Stimulated activated CD4-positive, alpha-beta T cell treated with anti-CD3 and anti-CD28 coated beads, TNF-alpha, amount 100 ng/mL, for 48 hours (primary cell): ENCODE measurements around the gene RGL4.
"Not testable (repeated sequence)": the region's sequence is repeated elsewhere in the genome, so short reads cannot be mapped to it uniquely, and the experiment has no call there.

ENCODE experiments used
- DNase-seq, 3 donors: peaks; one replicate each; pipeline ENCODE4 v3.0.0-alpha.2; 2020; ENCODE audit warnings: low read depth in 3 of 3

The RGL4 gene, protein sequence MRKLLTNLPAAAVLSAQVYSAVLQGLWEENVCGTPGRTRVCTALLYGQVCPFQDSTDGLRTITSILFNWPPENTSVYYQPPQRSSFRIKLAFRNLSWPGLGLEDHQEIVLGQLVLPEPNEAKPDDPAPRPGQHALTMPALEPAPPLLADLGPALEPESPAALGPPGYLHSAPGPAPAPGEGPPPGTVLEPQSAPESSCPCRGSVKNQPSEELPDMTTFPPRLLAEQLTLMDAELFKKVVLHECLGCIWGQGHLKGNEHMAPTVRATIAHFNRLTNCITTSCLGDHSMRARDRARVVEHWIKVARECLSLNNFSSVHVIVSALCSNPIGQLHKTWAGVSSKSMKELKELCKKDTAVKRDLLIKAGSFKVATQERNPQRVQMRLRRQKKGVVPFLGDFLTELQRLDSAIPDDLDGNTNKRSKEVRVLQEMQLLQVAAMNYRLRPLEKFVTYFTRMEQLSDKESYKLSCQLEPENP

DNA sequence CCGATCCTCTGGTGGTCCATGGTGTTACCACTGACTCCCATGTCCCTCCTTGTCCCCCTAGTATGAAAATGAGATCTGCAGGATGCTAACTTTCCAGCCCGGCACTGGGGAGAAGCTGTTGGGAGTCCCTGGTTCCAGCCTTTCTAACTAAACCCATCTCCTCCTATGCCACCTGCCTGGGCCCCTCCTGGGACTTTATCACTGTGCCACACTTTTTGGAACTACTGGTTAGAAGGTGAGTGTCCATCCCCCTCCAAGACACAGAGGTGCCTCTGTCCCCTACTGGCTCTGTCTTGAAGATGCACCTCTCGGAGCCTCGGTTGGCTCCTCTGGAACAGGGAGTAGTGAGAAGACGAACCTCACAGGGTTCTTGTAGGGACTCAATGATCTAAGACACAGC lies at the start of gene RGL4:
Gene RGL4, plus strand, starts transcription at position 301 of the 400 bp plus-strand sequence. CDS start 1,018 bp downstream, outside the sequence.
- DNase-seq, result no peak

DNA sequence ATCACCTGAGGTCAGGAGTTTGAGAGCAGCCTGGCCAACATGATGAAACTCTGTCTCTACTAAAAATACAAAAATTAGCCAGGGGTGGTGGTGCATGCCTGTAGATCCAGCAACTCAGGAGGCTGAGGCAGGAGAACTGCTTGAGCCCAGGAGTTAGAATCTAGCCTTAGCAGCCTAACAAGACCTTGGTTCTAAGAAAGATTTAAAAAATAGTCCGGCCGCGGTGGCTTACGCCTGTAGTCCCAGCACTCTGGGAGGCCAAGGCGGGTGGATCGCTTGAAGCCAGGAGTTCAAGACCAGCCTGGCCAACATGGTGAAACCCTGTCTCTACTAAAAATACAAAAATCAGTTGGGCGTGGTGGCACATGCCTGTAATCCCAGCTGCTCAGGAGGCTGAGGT lies 44.3 kb upstream of the RGL4 start:
- not testable (repeated sequence) for DNase-seq

DNA sequence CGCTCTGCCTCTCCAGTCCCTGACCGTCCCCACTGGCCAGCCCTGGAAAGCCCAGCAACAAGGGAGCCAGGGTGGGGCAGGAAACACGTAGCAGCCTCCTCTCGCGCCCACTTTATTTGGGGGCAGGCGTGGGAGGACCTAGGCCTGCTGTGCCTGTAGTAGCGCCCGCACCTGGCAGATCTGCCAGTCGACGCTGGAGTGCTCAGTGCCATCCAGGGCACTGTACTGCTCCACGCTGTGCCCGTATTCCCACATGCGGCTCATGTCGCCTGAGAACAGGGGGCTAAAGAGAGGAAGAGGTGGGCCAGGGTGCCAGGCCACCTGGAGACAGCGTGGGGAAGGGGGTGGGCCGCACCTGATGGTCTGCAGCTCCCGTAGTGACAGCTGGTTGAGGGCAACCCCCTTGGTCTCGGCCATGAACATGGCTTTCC lies 41.7 kb upstream of the RGL4 start:
- no peak for DNase-seq

DNA sequence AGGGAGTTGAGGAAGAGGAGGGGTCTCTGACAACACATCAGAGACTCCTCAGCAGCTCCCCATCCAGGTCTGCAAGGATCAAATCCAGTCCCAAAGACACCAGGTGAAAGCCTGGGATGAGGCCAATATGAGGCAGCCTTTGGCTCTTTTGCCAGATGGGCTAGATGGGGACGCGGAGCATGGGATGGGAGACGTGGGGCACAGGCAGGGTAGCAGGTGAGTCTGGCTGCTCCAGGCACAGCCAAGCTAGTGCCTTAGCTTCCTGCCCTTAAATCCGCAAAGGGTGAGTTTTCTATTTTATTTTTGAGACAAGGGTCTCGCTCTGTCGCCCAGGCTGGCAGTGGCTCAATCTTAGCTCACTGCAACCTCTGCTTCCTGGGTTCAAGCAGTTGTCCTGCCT lies 39.1 kb upstream of the RGL4 start:
- no peak for DNase-seq

DNA sequence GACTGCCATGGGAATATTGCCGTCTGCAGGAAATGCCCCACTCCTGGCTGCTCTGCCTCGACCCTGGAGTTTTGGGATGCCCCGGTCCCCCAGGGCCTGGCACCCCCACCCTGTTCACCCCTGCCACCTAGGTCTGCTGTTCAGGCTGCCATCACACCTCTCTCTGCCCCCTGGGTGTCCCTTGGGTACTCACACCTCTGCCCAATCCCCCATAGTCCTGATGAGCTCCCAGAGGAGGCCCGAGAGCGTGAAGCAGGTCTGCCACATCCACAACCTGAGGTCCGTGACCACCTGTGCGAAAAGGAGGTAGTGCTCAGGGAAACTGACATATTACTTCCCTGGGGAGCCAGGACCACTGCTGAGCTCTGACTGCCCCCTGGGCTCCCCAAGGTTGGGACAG lies 38.5 kb upstream of the RGL4 start:
- DNase-seq, result no peak

DNA sequence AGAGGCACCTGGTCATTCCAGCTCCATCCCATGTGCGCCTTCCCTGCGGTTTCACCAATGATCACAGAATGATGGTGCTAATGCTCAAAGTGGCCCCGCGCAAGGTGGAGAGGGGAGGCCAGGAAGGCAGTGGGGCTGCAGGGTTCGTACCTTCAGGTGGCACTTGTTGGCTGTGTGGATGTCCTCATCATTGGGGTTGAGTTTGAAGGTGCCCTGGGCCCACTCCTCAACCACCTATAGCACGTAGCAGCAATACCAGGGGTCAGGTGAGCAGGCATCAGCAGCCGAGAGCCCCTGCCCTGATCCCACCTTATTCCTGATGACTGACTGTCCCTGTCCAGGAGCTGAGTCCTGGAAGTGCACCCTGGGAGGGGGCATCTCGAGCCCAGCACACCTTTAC lies 38.1 kb upstream of the RGL4 start:
- DNase-seq, result no peak

DNA sequence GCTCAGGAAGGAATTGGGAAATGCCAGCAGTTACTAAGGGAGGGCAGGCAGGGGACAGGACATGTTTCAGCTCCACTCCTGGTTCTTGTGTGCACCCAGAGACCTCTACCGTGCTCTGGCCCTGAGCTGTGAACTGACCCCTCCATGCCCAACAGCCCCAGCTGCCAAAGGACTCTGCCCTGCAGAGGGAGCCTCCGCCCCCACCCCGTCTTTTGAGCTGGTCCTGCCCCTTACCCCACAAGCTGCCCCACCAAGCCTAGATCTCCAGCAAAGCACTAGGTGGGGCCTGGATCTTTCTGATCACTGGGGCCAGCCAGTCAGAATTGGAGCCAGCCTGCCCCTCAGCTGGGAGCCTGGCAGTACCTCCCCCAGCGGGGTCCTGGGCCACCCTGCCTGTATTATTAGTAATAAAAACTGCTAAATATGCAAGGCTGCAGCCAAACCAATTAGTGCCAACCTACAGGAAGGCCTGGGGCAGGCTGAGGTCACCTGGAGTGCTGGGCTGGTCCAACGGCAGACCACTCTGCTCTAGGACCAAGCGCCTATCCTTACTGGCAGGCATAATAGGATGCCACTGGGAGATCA lies 34.8 kb upstream of the RGL4 start:
- DNase-seq, result no peak

DNA sequence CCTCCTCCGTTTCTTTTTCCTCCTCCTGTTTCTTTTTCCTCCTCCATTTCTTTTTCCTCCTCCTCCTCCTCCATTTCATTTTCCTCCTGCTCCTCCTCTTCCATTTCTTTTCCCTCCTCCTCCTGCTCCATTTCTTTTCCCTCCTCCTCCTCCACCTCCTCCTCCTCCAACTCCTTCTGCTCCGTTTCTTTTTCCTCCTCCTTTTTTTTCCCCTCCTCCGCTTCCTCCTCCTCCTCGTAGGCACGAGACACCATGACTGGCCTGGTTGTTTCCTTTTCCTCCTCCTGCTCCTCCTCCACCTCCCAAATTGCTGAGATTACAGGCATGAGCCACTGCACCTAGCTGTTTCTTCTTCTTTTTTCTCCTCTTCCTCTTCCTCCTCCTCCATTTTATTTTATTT lies 33.1 kb upstream of the RGL4 start:
- DNase-seq, result no peak

DNA sequence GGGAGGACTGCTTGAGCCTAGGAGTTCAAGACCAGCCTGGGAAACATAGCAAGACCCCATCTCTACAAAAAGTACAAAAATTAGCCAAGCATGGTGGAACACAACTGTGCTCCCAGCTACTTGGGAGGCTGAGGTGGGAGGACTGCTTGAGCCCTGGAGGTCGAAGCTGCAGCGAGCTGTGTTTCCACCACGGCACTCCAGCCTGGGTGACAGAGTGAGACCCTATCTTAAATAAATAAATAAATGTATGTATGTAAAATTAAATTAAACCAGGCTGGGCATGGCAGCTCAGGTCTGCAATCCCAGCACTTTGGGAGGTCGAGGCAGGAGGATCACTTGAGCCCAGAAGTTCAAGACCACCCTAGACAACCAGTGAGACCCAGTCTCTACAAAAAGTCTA lies 30.4 kb upstream of the RGL4 start:
- not testable (repeated sequence) for DNase-seq

DNA sequence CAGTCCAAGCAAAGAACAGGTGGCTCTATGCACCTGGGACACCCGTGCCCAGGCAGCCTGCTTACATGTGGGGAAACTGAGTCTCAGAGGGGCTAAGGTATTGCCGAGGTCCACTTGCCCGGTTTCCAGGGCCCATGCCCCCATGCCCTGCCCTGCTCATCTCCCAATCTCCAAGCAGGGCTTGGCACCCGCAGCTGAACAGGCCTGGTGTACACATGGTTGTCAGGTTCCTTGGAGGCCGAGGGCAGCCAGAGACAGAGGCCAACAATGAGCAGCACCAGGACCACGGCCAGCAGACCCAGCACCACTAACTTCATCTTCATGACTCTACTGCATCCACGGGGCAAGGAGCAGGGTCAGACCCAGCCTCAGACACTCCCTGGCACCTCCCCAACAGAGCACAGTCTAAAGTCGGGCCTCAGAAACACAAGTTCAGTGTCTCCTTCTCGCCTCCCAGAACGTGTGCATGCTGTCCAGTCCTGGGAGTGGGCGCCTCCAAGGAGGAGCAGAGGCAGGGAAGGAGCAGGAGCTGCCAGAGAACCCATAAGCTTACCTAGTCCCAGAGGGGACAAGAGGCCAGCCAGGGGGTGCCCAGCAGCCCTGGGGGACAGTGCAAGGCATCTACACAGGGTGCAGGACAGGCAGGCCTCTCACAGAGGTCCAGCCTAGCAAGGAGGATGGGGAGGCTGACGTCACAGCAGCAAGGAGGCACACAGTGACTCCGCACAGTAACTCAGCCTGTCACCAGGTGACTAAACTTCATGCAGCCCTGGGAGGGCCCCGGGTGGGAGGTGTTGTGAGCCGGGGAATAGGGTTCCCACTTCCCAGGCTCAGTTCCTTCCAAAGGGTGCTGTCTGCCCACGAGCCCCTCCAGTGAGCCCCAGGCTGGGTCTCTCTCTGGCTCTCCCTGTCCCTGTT lies 20.2 kb upstream of the RGL4 start:
- DNase-seq, result no peak

DNA sequence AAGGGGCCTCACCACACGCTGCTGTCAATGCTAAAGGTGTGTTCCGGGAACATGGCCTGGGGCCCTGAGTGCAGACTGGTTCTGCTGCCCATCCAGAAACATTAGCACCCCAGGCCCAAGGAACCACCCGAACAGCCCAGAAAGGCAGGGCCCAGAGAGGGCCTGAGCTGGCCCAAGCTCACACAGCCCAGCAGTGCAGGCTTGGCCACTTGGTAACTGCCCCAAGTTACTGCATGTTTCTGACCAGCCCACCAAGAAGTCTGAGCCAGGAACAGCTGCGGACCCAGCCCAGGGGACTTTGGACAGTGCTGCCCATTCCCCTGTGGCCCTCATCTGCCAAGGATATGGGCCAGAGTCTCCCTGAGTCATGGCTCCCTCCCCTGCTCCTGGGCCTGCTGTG lies 19.4 kb upstream of the RGL4 start:
- not testable (repeated sequence) for DNase-seq

DNA sequence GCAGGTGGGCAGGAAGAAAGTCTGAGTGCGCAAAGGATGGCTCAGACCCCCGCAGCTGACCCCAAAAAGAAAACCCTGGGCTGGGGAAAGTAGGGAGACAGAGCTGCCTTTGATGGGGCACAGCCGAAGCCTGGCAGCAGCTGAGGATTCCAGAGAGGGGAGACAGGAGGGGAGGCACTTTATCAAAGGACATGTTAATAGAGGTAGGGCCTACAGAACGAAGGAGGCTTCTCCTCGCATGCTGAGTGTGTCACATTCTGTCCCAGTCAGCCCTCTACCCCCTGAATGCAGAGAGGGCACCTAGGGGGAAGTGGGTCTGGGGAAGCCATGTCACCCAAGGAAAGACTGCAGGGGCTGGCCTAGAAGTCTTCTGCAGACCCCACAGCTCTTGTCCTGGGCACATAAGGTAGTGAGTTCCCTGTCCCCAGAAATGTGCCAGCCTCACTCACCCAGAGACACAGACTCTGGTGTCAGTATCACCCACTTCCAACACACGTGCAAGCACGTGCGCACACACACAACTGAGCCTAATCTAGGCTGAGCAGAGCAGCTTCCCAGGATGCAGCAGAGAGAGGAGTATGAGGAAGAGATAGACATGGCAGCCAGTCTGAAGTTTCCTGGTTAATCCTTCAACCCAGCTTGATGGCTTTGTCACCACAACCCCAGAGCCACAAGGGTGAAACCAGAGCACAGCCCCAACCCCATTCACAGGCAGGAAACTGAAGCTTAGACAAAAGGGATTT lies 18.3 kb upstream of the RGL4 start:
- not testable (repeated sequence) for DNase-seq

DNA sequence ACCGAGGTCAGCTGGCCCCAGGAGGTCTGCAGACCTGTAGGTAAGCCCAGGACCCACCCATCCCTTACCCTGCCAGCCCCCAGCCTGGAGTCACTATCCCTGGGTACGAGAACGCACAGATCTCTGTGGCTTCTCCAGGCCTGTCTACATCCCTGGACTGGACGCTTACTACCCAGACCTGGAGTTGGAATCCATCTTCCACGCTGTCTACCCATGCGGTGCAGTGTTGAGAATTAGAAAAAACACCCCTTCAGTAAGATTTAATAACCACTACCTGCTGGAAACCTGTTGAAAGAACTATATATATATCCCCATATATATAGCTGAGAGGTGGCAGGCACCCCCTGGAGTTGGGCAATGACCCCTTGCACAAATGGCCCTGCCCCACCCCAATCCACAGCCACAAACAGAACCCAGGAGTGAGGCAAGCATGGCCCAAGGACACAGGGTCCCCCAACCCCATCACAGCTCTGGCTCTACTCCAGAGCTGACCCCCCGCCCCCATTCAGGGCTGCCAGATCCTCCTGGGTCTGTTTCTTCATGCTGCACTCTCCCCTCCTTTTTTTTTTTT lies 17.7 kb upstream of the RGL4 start:
- DNase-seq, result no peak

DNA sequence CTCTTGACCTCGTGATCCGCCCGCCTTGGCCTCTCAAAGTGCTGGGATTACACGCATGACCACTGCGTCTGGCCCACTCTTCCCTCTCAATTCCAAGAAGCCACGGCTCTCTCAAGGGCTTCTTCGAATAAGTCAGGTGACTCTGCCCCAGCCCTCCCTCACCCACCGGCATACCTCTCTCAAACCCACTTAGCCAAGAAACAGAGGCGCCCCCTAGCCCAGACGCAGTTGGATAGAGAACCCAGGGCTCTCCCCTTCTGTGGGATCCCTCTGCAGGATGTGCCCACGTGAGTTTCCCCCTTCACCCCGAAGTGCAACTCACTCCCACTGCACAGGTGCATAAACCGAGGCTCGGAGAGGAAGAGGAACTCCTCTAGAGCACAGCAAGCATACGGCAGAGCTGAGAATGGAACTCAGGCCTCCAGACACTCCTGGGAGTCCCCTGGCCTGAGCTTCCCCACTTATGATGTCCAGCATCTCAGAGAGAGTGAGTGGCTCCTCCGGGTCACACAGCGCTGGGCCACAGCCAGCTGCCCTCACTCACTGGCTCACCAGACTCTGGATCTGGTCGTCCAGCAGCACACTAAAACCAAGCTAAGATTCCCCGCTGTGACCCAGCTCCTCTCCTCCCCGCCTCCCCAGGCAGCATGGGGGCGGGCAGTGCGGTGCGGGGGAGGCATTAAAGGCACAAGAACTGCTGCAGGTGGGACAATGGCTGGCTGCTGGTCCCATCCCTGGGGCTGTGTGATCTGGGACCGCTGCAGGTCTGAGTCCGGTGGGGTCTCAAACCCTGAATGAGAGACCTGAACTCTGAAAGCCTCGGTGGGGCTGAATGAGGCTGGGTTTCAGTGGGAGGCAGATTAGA lies 16.8 kb upstream of the RGL4 start:
- no peak for DNase-seq

DNA sequence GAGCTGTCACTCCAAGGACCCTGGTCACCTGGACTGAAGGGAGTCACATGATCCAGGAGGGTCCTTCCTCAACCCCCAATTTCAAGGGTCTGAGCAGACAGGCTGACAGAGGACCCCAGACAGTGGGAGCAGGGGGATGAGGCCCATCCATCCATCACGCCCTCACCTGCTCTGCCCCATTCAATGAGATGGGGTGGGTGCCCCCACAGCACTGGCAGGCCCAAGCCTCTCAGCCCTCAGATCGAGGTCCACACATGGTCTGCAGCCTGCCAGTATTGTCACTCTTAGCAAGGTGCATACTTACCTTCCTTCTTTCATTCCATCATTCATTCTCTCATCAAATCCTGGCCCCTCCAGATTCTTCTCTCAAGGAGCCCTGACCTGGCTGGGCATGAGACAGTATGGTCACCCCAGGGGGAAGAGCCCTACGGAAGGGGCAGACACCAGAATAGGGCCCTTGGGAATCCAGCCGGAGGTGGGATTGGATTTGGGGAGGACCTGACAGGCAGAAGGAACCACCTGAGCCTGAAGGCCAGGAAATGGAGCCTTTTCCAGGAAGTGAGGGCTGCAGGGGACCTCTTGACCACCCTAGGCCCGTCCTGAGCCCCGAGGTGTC lies 15.8 kb upstream of the RGL4 start:
- DNase-seq, result not testable (repeated sequence)

DNA sequence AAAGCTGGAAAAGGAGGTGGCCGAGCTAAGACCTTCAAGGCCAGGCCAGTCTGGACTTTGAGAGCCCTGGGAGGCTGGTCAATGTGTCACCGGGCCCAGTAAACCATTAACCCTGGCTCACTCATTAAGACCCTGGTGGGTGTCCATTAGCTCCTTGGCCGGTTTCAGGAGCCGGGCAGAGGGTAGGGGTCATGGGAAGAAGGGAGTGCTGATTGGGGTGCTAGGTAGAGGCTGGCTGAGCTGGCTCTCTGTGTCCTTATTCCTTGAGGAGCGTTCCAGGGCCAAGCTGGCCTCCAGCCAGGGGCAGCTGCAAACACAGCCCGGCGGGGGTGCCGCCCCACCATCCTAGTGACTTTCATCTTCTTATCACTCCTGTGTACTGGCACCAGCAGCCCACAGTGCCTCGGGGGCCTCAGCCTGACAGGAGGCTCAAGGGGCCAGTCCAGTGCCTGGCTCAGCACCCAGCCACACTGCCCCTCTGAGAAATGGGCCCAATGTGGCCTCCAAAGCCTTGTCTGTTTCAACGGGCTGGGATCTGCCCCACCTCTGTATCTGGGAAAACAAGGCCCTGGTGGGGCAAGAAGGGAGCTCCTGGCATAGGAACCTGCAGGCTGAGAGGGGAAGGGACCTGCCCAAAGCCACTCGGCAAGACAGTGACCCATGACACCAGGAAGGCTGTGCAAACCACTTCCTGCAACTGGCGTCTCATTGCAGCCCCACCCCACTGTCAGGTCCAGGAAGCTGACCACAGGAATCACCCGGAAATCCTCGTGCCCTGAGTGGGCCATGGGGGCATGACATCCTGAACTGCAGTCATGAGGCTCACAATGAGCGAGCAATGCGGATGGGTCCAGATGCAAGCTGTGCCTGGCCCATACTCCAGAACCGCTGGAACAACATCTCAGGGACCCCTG lies 15.1 kb upstream of the RGL4 start:
- DNase-seq, result no peak

DNA sequence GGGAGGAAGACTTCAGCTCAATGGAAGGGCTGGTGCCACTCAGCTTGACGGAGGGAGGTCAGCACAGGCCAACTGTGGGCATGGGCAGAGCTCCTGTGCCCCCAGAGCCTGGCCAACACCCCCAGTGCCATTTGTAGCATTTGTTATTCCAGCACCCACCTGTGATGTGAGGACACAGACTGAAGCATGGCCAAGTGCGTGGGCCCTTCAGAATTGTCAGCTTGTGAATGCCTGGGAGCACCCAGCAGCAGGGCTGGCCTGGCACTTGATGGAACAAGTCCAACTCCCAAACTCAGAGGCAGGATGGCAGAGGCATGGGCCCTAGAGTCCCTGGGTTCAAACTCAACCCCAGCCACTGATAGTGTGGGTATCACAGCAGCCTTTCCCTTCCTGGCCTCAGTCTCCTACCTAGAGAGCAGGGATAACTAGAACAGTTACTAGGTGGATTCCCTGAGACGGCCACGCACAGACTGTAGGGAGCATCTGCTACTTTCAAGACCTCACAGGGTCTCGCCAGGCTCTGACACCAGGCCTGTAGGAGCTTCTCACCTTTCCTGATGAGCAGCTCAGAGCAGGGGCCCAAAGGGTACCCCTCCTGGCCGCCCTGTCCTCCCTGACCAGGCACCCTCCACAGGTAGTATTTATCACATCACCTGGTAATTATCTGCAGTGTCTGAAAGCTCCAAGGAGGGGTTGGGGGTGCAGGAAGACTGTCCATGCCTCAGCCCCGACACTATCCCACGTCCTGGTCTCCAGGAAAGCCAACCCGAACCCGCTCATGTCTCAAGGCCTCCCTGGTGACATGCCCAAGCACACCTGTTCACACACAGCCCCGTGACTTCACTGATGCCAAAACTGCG lies 13.7 kb upstream of the RGL4 start:
- DNase-seq, result not testable (repeated sequence)

DNA sequence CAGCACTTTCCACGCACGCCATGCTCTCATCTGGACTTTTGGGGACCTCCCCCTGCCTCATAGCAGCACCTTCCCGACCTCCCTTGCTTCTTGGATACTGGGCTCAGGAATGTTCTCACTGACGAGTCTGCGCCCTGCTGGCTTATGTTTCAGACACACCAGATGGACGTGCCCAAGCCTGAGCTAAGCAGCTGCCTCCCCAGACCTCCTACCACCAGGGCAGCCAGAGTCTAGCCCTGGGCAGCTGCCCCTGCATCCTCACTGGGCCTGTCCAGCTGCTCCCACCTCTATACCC lies 13.2 kb upstream of the RGL4 start:
- no peak for DNase-seq
